HG02852 (cell line): ENCODE measurements around the gene SLC12A4.
A peak's percentile ranks its signal among the peaks of the same experiment; 100 is the strongest.
"Not testable (repeated sequence)": the region's sequence is repeated elsewhere in the genome, so short reads cannot be mapped to it uniquely, and the experiment has no call there.

Source experiments
- ATAC-seq: cut with Tn5 transposase; IDR thresholded peaks from one replicate; pipeline ENCODE4 v1.9.1; 2021; ENCODE audit warnings: mild to moderate bottlenecking, moderate library complexity; ENCODE audit not compliant: unreplicated experiment

Gene SLC12A4

GRCh38 chr16:67942510-67943255 lies 25.8 kb downstream of the SLC12A4 start:
- no peak for ATAC-seq

- peak; percentile 44 for ATAC-seq
Observed at GRCh38 chr16:67942200-67942509, 26.3 kb downstream of the SLC12A4 start.

- no peak for ATAC-seq
Observed at GRCh38 chr16:67941469-67942199, 26.8 kb downstream of the SLC12A4 start.

- ATAC-seq, result no peak
Observed at GRCh38 chr16:67940446-67941089, 27.9 kb downstream of the SLC12A4 start.

- ATAC-seq, result no peak
Observed at GRCh38 chr16:67939507-67940445, 28.7 kb downstream of the SLC12A4 start.

GRCh38 chr16:67937713-67938112 lies 30.7 kb downstream of the SLC12A4 start:
- ATAC-seq, result not testable (repeated sequence)

- peak; percentile 48 for ATAC-seq
Observed at GRCh38 chr16:67936880-67937605, 31.4 kb downstream of the SLC12A4 start.

- ATAC-seq, result peak; percentile 11
Observed at GRCh38 chr16:67936124-67936879, 32.1 kb downstream of the SLC12A4 start, which contains the start of gene PSMB10. Gene PSMB10 (minus strand): TSS chr16:67936850. CDS start chr16:67936749, 101 bp downstream.

- peak; percentile 86 for ATAC-seq
Observed at GRCh38 chr16:67935402-67936123, 32.9 kb downstream of the SLC12A4 start.

GRCh38 chr16:67935101-67935401 lies 33.4 kb downstream of the SLC12A4 start:
- ATAC-seq, result no peak

- ATAC-seq, result no peak
Observed at GRCh38 chr16:67934306-67935100, 33.9 kb downstream of the SLC12A4 start.

GRCh38 chr16:67933805-67934204 lies 34.6 kb downstream of the SLC12A4 start:
- no peak for ATAC-seq

- ATAC-seq, result no peak
Observed at GRCh38 chr16:67932462-67932840, 36.0 kb downstream of the SLC12A4 start.

- no peak for ATAC-seq
Observed at GRCh38 chr16:67931712-67932461, 36.5 kb downstream of the SLC12A4 start, which contains the start of gene CTRL. Gene CTRL (minus strand): TSS chr16:67931862. CDS start chr16:67931852, 10 bp downstream.

GRCh38 chr16:67930678-67931211 lies 37.7 kb downstream of the SLC12A4 start:
- no peak for ATAC-seq

GRCh38 chr16:67930191-67930590 lies 38.2 kb downstream of the SLC12A4 start:
- no peak for ATAC-seq
